Astrocyte of the spinal cord (primary cell): ENCODE measurements around the gene OR52R1.

Experiments used
- DNase-seq: peaks from one replicate; pipeline ENCODE4 v3.0.0; 2011; ENCODE audit warnings: low read depth, low spot score
- H3K4me3 ChIP-seq: 2 replicates; pipeline ENCODE4 v1.5.1; 2011; ENCODE audit warnings: low read depth, mild to moderate bottlenecking, low read length, moderate library complexity
- CTCF ChIP-seq: IDR thresholded peaks from 2 replicates; pipeline ENCODE4 v1.5.1; 2012; ENCODE audit warnings: low read depth, mild to moderate bottlenecking, low read length, inconsistent platforms
- in situ Hi-C: cut with HindIII; loops from 2 replicates; pipeline ENCODE4 v1.10.0; 2017; ENCODE audit warnings: low sequenced_read_pairs

OR52R1 gene

GRCh38 chr11:4804280-4804679 lies at the start of gene OR52R1:
Gene OR52R1, minus strand, starts transcription at chr11:4804380. Its CDS starts 0 bp downstream, at chr11:4804380.
- in situ Hi-C loops: no loop called here
- no peak for DNase-seq
- TF ChIP-seq CTCF: no peak
- H3K4me3 ChIP-seq: no peak within 1 kb of the TSS

- in situ Hi-C loops: no loop called here
- no peak for TF ChIP-seq CTCF
- DNase-seq: peak; percentile 23
- no peak overlapping the region for H3K4me3 ChIP-seq
These were observed 46.9 kb upstream of the OR52R1 start for GRCh38 chr11:4851033-4851432.

GRCh38 chr11:4848908-4849532 lies 44.8 kb upstream of the OR52R1 start, which contains the start of gene OR51S1:
Gene OR51S1, minus strand, starts transcription at chr11:4849208. Its CDS starts 0 bp downstream, at chr11:4849208.
- in situ Hi-C loops: no loop called here
- TF ChIP-seq CTCF: no peak
- DNase-seq: no peak
- no peak within 1 kb of the TSS for H3K4me3 ChIP-seq

- no peak overlapping the region for H3K4me3 ChIP-seq
- no peak for TF ChIP-seq CTCF
- no peak for DNase-seq
- in situ Hi-C loops: no loop called here
These were observed 35.8 kb upstream of the OR52R1 start for GRCh38 chr11:4839851-4840549.

- no peak for DNase-seq
- H3K4me3 ChIP-seq: no peak overlapping the region
- in situ Hi-C loops: no loop called here
- TF ChIP-seq CTCF: no peak
These were observed 26.7 kb upstream of the OR52R1 start for GRCh38 chr11:4830909-4831308.

GRCh38 chr11:4830346-4830745 lies 26.2 kb upstream of the OR52R1 start:
- no peak overlapping the region for H3K4me3 ChIP-seq
- DNase-seq: no peak
- TF ChIP-seq CTCF: no peak
- in situ Hi-C loops: no loop called here
